Measurements from ENCODE around the gene APOA1.

- TF ChIP-seq EZH2 (IDR thresholded peaks at IDR 0.05; ENCODE audit: insufficient read depth, poor library complexity, severe bottlenecking) = no peak
- no peak for TF ChIP-seq EZH2phosphoT487 (IDR thresholded peaks at IDR 0.05; ENCODE audit: insufficient read depth, low read depth)
Measured at GRCh38 chr11:116840746-116841296, 3.4 kb upstream of the APOA1 start.
